Natural killer cell (primary cell): ENCODE results near the gene TP53. TPM values are rescaled to one million over a fixed set of nuclear protein-coding genes. Genes with fewer than 3 reads are reported as not detected.
"Not testable (repeated sequence)": the region's sequence is repeated elsewhere in the genome, so short reads cannot be mapped to it uniquely, and the experiment has no call there.

Source experiments
- ATAC-seq, 3 donors: fragments of 150-1000 bp in 2 of 3; fragments of 200-7000 bp in 1 of 3; cut with Tn5 transposase; 1 replicate in 1 of 3; 2 replicates in 2 of 3; pipeline ENCODE4 v1.10.0; 2021; ENCODE audit warnings: mild to moderate bottlenecking in 2 of 3, moderate library complexity in 2 of 3
- DNase-seq, 2 donors: peaks; one replicate each; pipeline versions ENCODE4 v3.0.0 to v3.0.0-alpha.2; 2013 to 2021; ENCODE audit warnings: mixed read lengths in 1 of 2
- H3K27ac ChIP-seq: one replicate; pipeline ENCODE4 v1.5.1; 2013; ENCODE audit warnings: mild to moderate bottlenecking, low read length
- H3K27me3 ChIP-seq: one replicate; pipeline ENCODE4 v1.6.1; 2013; ENCODE audit warnings: low read length; ENCODE audit not compliant: control insufficient read depth, insufficient read depth
- H3K36me3 ChIP-seq: one replicate; pipeline ENCODE4 v1.6.1; 2013; ENCODE audit warnings: low read length; ENCODE audit not compliant: control insufficient read depth, insufficient read depth
- H3K4me1 ChIP-seq: one replicate; pipeline ENCODE4 v1.6.1; 2013; ENCODE audit warnings: low read length; ENCODE audit not compliant: control insufficient read depth, insufficient read depth
- H3K4me3 ChIP-seq: one replicate; pipeline ENCODE4 v1.5.1; 2013; ENCODE audit warnings: low read length
- H3K9me3 ChIP-seq: one replicate; pipeline ENCODE4 v1.6.1; 2013; ENCODE audit warnings: low read length; ENCODE audit not compliant: control insufficient read depth, insufficient read depth
- H3K27ac Mint-ChIP-seq, 2 donors: one replicate each; pipeline ENCODE4 v1.8.0; 2022; ENCODE audit warnings: mild to moderate bottlenecking in 2 of 2, mixed read lengths in 2 of 2, moderate library complexity in 1 of 2
- H3K27me3 Mint-ChIP-seq, 2 donors: one replicate each; pipeline ENCODE4 v1.8.0; 2022; ENCODE audit warnings: low read depth in 2 of 2, mixed read lengths in 2 of 2
- H3K36me3 Mint-ChIP-seq: one replicate; pipeline ENCODE4 v1.8.0; 2022; ENCODE audit warnings: mixed read lengths
- H3K4me1 Mint-ChIP-seq, 2 donors: one replicate each; pipeline ENCODE4 v1.8.0; 2022; ENCODE audit warnings: mixed read lengths in 2 of 2
- H3K4me3 Mint-ChIP-seq: one replicate; pipeline ENCODE4 v1.8.0; 2022; ENCODE audit warnings: mild to moderate bottlenecking, moderate library complexity, mixed read lengths
- H3K9me3 Mint-ChIP-seq, 2 donors: one replicate each; pipeline ENCODE4 v1.8.0; 2022; ENCODE audit warnings: mixed read lengths in 2 of 2
- CTCF ChIP-seq: fragments of 200-600 bp; IDR thresholded peaks from one replicate; pipeline ENCODE4 v1.8.0; 2022; ENCODE audit warnings: antibody characterized with exemption
- WGBS: methylation state at CpG from one replicate; pipeline ENCODE4 v1.1.7; 2013; ENCODE audit warnings: missing lambda C conversion rate; ENCODE audit not compliant: insufficient coverage; 5-methylcytosine and 5-hydroxymethylcytosine counted together
- intact Hi-C: fragments of 100-400 bp; cut with micrococcal nuclease; formaldehyde crosslinking; loops from one replicate; pipeline ENCODE4 v1.14.2; 2022
- total RNA-seq, 4 donors: library from RNA; stranded (reverse); fragments of 120-200 nt in 1 of 4; gene quantifications; one replicate each; pipeline versions ENCODE4 v1.2.3 to v1.2.4, GENCODE V29; 2013 to 2022

The TP53 gene
- total RNA-seq, 3 donors from 2014 or later (not counting 1 experiment from before 2014, with no cell fraction given) = 56.5 to 65.5 (median 62.0) TPM

GRCh38 chr17:7647018-7647417 lies 40.3 kb downstream of the TP53 start:
- DNase-seq (no peak), ATAC-seq (no peak)
- peaks cover 19% of the 10 kb centered on the region for H3K4me1 ChIP-seq
- Mint-ChIP-seq H3K27me3 (peaks cover 16 to 26% of the 10 kb centered on the region in 2 donors), H3K36me3 (no peaks in the 10 kb centered on the region), H3K4me1 (peaks cover 15 to 17% of the 10 kb centered on the region in 2 donors), H3K4me3 (no peak overlapping the region), H3K9me3 (no peaks in the 10 kb centered on the region), H3K27ac (no peak overlapping the region)
- no peak overlapping the region for H3K27ac ChIP-seq
- intact Hi-C loops = no loop called here
- H3K27me3 ChIP-seq = peaks cover 18% of the 10 kb centered on the region
- H3K9me3 ChIP-seq = no peaks in the 10 kb centered on the region
- H3K36me3 ChIP-seq = no peaks in the 10 kb centered on the region
- no peak for TF ChIP-seq CTCF
- 95% methylated on average over 3 of the region's 4 CpGs for WGBS
- H3K4me3 ChIP-seq = no peak overlapping the region

- no peak for DNase-seq
- peaks cover 15 to 21% of the 10 kb centered on the region in 2 donors for H3K4me1 Mint-ChIP-seq
- no peak overlapping the region for H3K4me3 Mint-ChIP-seq
- Histone ChIP-seq H3K9me3 (no peaks in the 10 kb centered on the region), H3K4me3 (no peak overlapping the region), H3K36me3 (no peaks in the 10 kb centered on the region), H3K27me3 (peaks cover 18% of the 10 kb centered on the region), H3K27ac (no peak overlapping the region), H3K4me1 (peaks cover 17% of the 10 kb centered on the region)
- H3K27ac Mint-ChIP-seq = no peak overlapping the region
- peaks cover 16 to 26% of the 10 kb centered on the region in 2 donors for H3K27me3 Mint-ChIP-seq
- no peaks in the 10 kb centered on the region for H3K9me3 Mint-ChIP-seq
- no peaks in the 10 kb centered on the region for H3K36me3 Mint-ChIP-seq
- no peak for TF ChIP-seq CTCF
- intact Hi-C loops = no loop called here
- ATAC-seq = no peak
- WGBS = 79% methylated on average over 9 of the region's 9 CpGs
Measured at GRCh38 chr17:7646457-7646856, 40.8 kb downstream of the TP53 start.

GRCh38 chr17:7644775-7645174 lies 42.5 kb downstream of the TP53 start:
- peak in 1 of 3 donors; percentile 35 for ATAC-seq
- no peak overlapping the region for H3K4me3 Mint-ChIP-seq

GRCh38 chr17:7641635-7642034 lies 45.7 kb downstream of the TP53 start:
- H3K27ac ChIP-seq, H3K36me3 ChIP-seq, H3K27ac Mint-ChIP-seq, intact Hi-C loops, H3K4me1 Mint-ChIP-seq, H3K27me3 Mint-ChIP-seq, H3K36me3 Mint-ChIP-seq, H3K27me3 ChIP-seq, H3K4me3 ChIP-seq, H3K4me1 ChIP-seq, H3K9me3 ChIP-seq, DNase-seq, ATAC-seq, H3K4me3 Mint-ChIP-seq, H3K9me3 Mint-ChIP-seq: not testable (repeated sequence)
- 63% methylated on average over 7 of the region's 7 CpGs for WGBS

More at GRCh38 chr17:7644775-7645174, 42.5 kb downstream of the TP53 start:
- H3K27me3 ChIP-seq = peaks cover 4% of the 10 kb centered on the region
- no peak overlapping the region for H3K27ac ChIP-seq
- H3K4me3 ChIP-seq = no peak overlapping the region
- Mint-ChIP-seq H3K9me3 (no peaks in the 10 kb centered on the region), H3K27ac (no peak overlapping the region), H3K27me3 (peaks cover under 1 to 11% of the 10 kb centered on the region in 2 donors), H3K36me3 (no peaks in the 10 kb centered on the region), H3K4me1 (peaks cover 0 to 5% of the 10 kb centered on the region in 2 donors)
- H3K36me3 ChIP-seq = no peaks in the 10 kb centered on the region
- TF ChIP-seq CTCF = no peak
- no peaks in the 10 kb centered on the region for H3K9me3 ChIP-seq
- WGBS = 75% methylated on average over 4 of the region's 4 CpGs
- H3K4me1 ChIP-seq = peaks cover under 1% of the 10 kb centered on the region
- no peak for DNase-seq
- intact Hi-C loops = no loop called here
